IMR-90 (cell line): ENCODE measurements around the gene CARMIL1.

ENCODE experiments used
- CHD1 ChIP-seq: IDR thresholded peaks from 2 replicates; pipeline ENCODE4 v1.6.1; 2012; ENCODE audit warnings: low read depth, low read length, improper control_type of control experiment
- MAFK ChIP-seq: IDR thresholded peaks from 2 replicates; pipeline ENCODE4 v1.6.1; 2012; ENCODE audit warnings: low read depth, low read length, improper control_type of control experiment
- MXI1 ChIP-seq: IDR thresholded peaks from 2 replicates; pipeline ENCODE4 v1.6.1; 2012; ENCODE audit warnings: low read depth, mild to moderate bottlenecking, low read length, moderate library complexity, borderline replicate concordance
- NFE2L2 ChIP-seq: fragments of 150-350 bp; IDR thresholded peaks from 2 replicates; pipeline ENCODE4 v1.6.1; 2016; ENCODE audit warnings: low read depth, mild to moderate bottlenecking, low read length
- POLR2A ChIP-seq: IDR thresholded peaks from 2 replicates; pipeline ENCODE4 v1.6.1; 2012; ENCODE audit warnings: mild to moderate bottlenecking, low read depth, low read length
- RCOR1 ChIP-seq: IDR thresholded peaks from 2 replicates; pipeline ENCODE4 v1.6.1; 2012; ENCODE audit warnings: mild to moderate bottlenecking, low read length, improper control_type of control experiment; ENCODE audit not compliant: insufficient replicate concordance
- TF ChIP-seq, protein P1 (sequence below): conservative IDR thresholded peaks from 2 replicates; pipeline ENCODE4 v1.5.1; 2012; ENCODE audit warnings: mild to moderate bottlenecking, low read depth, low read length, improper control_type of control experiment
- TF ChIP-seq, protein P2 (sequence below): fragments of 150-350 bp; IDR thresholded peaks from 2 replicates; pipeline ENCODE4 v1.6.1; 2017; ENCODE audit warnings: mild to moderate bottlenecking, antibody characterized with exemption, low read length, low read depth
- TF ChIP-seq, protein P3 (sequence below): fragments of 150-350 bp; IDR thresholded peaks from 2 replicates; pipeline ENCODE4 v1.6.1; 2016; ENCODE audit warnings: low read depth, mild to moderate bottlenecking, low read length, moderate library complexity, borderline replicate concordance

DNA sequence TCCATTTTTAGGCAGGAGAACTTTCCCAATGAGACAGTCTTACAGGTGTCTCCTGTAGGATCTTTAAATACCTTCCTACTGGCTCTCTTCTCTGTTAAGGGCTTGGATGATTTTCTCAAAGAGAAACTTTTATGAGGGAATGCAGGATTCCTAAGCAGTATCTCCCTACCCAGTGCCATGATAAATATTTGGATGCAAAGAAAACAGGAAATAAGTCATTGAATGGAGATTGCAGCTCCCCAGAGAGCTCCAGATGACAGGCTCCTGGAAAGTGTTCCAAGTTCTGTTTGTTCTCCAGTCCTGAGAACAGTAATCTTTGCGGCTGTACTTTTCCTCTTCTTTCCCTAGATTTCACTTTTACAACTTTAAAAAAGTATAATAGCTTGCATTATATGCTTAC lies 370.4 kb downstream of the CARMIL1 start:
- TF ChIP-seq, protein P1, sequence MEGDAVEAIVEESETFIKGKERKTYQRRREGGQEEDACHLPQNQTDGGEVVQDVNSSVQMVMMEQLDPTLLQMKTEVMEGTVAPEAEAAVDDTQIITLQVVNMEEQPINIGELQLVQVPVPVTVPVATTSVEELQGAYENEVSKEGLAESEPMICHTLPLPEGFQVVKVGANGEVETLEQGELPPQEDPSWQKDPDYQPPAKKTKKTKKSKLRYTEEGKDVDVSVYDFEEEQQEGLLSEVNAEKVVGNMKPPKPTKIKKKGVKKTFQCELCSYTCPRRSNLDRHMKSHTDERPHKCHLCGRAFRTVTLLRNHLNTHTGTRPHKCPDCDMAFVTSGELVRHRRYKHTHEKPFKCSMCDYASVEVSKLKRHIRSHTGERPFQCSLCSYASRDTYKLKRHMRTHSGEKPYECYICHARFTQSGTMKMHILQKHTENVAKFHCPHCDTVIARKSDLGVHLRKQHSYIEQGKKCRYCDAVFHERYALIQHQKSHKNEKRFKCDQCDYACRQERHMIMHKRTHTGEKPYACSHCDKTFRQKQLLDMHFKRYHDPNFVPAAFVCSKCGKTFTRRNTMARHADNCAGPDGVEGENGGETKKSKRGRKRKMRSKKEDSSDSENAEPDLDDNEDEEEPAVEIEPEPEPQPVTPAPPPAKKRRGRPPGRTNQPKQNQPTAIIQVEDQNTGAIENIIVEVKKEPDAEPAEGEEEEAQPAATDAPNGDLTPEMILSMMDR = no peak
- TF ChIP-seq POLR2A (no peak), MAFK (no peak), NFE2L2 (no peak), CHD1 (no peak), MXI1 (no peak), RCOR1 (no peak)
- TF ChIP-seq, protein P2, sequence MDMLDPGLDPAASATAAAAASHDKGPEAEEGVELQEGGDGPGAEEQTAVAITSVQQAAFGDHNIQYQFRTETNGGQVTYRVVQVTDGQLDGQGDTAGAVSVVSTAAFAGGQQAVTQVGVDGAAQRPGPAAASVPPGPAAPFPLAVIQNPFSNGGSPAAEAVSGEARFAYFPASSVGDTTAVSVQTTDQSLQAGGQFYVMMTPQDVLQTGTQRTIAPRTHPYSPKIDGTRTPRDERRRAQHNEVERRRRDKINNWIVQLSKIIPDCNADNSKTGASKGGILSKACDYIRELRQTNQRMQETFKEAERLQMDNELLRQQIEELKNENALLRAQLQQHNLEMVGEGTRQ = no peak
- TF ChIP-seq, protein P3, sequence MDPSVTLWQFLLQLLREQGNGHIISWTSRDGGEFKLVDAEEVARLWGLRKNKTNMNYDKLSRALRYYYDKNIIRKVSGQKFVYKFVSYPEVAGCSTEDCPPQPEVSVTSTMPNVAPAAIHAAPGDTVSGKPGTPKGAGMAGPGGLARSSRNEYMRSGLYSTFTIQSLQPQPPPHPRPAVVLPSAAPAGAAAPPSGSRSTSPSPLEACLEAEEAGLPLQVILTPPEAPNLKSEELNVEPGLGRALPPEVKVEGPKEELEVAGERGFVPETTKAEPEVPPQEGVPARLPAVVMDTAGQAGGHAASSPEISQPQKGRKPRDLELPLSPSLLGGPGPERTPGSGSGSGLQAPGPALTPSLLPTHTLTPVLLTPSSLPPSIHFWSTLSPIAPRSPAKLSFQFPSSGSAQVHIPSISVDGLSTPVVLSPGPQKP = no peak
